ENCODE results near the gene PRRC2B.

The PRRC2B gene

DNA sequence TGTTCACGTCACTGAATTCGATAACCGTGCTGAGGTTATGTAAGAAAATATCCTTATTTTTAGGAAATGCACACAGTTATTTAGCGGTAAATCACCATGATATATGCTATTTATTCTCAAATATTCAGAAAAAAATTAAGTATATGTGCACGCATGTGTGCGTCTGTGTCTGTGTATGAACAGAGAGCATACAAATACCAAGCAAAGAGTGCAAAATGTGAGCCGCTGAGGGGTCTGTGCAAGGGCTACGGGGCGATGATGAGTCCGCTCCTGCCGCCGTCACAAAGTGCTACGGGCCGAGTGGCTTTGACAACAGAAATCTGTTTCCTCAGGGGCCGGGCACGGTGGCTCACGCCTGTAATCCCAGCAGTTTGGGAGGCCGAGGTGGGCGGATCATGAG, 144.1 kb downstream of the PRRC2B start:
- Histone ChIP-seq H3K4ac (ENCODE audit: low read depth, low read length) (no peak overlapping the region), H3K23ac (ENCODE audit: low read length) (no peak overlapping the region), H4K8ac (ENCODE audit: low read depth, low read length) (no peak overlapping the region), H3K18ac (ENCODE audit: low read length) (no peak overlapping the region), H3K36me3 (ENCODE audit: control insufficient read depth in 1 of 2, insufficient read depth in 2 of 2, low read length in 2 of 2) (no peaks in the 10 kb centered on the region), H3K9ac (ENCODE audit: low read length) (no peak overlapping the region), H3K79me1 (ENCODE audit: low read length) (no peaks in the 10 kb centered on the region), H3K79me2 (ENCODE audit: control insufficient read depth, insufficient read depth, low read length, poor library complexity) (no peaks in the 10 kb centered on the region), H4K12ac (ENCODE audit: low read depth, low read length) (no peak overlapping the region), H3K4me2 (ENCODE audit: low read length) (no peak overlapping the region), H3K27me3 (ENCODE audit: insufficient read depth, low read length) (no peaks in the 10 kb centered on the region), H4K91ac (ENCODE audit: low read depth, low read length) (no peak overlapping the region), H2BK120ac (ENCODE audit: insufficient read depth, low read length, poor library complexity) (no peak overlapping the region), H2AFZ (ENCODE audit: insufficient read depth, low read length, poor library complexity) (no peak overlapping the region), H2BK5ac (ENCODE audit: low read depth, low read length, poor library complexity) (no peak overlapping the region), H3K4me3 (ENCODE audit: low read depth, low read length) (no peak overlapping the region), H2BK12ac (ENCODE audit: low read length) (no peak overlapping the region), H3K9me3 (ENCODE audit: insufficient read depth, low read depth, low read length) (peaks cover 1% of the 10 kb centered on the region), H3K27ac (ENCODE audit: low read depth, low read length) (no peak overlapping the region), H3K4me1 (ENCODE audit: control insufficient read depth in 1 of 2, insufficient read depth in 2 of 2, low read length in 2 of 2) (no peaks in the 10 kb centered on the region), H2AK5ac (ENCODE audit: low read length) (no peak overlapping the region), H3K14ac (ENCODE audit: low read length) (no peak overlapping the region)
- WGBS (ENCODE audit: extremely low coverage, insufficient coverage, insufficient read length): no CpG with 5 or more reads among the region's 19 CpGs
- no peak for DNase-seq

DNA sequence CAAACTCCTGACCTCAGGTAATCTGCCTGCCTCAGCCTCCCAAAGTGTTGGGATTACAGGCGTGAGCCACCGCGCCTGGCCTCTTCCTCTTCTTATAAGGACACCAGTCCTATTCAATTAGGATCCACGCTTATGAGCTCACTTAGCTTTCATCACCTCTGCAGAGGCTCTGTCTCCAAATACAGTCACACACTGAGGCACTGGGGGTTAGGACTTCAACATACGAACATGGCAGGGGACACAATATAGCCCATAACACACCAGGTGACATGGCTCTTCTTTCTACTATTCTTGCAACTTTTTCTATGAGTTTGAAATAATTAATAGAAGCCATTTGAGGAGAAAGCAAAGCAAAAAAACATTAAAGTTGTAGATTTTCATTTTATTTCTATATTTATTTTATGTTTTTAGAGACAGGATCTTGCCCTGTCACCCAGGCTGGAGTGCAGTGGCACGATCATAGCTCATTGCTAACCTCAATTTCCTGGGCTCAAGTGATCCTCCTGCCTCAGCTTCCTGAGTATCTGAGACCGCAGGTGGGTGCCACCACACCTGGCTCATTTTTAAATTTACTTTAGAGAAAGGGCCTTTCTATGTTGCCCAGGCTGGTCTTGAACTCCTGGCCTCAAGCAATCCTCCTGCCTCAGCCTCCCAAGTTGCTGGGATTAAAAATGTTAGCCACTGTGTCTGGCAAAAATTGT, 145.5 kb downstream of the PRRC2B start:
- Histone ChIP-seq H3K14ac (ENCODE audit: low read length) (no peak overlapping the region), H3K36me3 (ENCODE audit: control insufficient read depth in 1 of 2, insufficient read depth in 2 of 2, low read length in 2 of 2) (no peaks in the 10 kb centered on the region), H4K8ac (ENCODE audit: low read depth, low read length) (no peak overlapping the region), H4K12ac (ENCODE audit: low read depth, low read length) (no peak overlapping the region), H4K91ac (ENCODE audit: low read depth, low read length) (no peak overlapping the region), H3K23ac (ENCODE audit: low read length) (no peak overlapping the region), H3K27me3 (ENCODE audit: insufficient read depth, low read length) (no peaks in the 10 kb centered on the region), H2AFZ (ENCODE audit: insufficient read depth, low read length, poor library complexity) (no peak overlapping the region), H3K79me1 (ENCODE audit: low read length) (no peaks in the 10 kb centered on the region), H2BK120ac (ENCODE audit: insufficient read depth, low read length, poor library complexity) (no peak overlapping the region), H3K9ac (ENCODE audit: low read length) (no peak overlapping the region), H3K4me2 (ENCODE audit: low read length) (no peak overlapping the region), H3K27ac (ENCODE audit: low read depth, low read length) (no peak overlapping the region), H3K79me2 (ENCODE audit: control insufficient read depth, insufficient read depth, low read length, poor library complexity) (no peaks in the 10 kb centered on the region), H2BK12ac (ENCODE audit: low read length) (no peak overlapping the region), H3K9me3 (ENCODE audit: insufficient read depth, low read depth, low read length) (peaks cover 5% of the 10 kb centered on the region), H3K4ac (ENCODE audit: low read depth, low read length) (no peak overlapping the region), H3K4me1 (ENCODE audit: control insufficient read depth in 1 of 2, insufficient read depth in 2 of 2, low read length in 2 of 2) (no peaks in the 10 kb centered on the region), H2BK5ac (ENCODE audit: low read depth, low read length, poor library complexity) (no peak overlapping the region), H2AK5ac (ENCODE audit: low read length) (no peak overlapping the region), H3K18ac (ENCODE audit: low read length) (no peak overlapping the region), H3K4me3 (ENCODE audit: low read depth, low read length) (no peak overlapping the region)
- DNase-seq: no peak
- WGBS (ENCODE audit: extremely low coverage, insufficient coverage, insufficient read length): no CpG with 5 or more reads among the region's 7 CpGs

DNA sequence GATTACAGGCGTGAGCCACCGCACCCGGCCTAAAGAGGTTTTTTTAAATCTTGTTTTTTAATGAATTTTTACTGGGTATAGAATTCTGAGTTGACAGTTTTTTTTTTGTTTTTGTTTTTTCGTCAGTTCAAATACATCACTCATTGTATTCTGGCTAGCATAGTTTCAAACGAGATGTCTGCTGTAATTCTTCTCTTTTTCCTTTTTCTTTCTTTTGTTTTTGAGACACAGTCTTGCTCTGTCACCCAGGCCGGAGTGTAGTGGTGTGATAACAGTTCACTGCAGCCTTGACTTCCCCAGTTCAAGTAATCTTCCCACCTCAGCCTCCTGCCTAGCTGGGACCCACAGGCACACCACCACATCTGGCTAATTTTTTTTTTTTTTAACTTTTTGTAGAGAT, 149.3 kb downstream of the PRRC2B start:
- no CpG with 5 or more reads among the region's 6 CpGs for WGBS (ENCODE audit: extremely low coverage, insufficient coverage, insufficient read length)
- no peak for DNase-seq
- H2AK5ac ChIP-seq (ENCODE audit: low read length): no peak overlapping the region

DNA sequence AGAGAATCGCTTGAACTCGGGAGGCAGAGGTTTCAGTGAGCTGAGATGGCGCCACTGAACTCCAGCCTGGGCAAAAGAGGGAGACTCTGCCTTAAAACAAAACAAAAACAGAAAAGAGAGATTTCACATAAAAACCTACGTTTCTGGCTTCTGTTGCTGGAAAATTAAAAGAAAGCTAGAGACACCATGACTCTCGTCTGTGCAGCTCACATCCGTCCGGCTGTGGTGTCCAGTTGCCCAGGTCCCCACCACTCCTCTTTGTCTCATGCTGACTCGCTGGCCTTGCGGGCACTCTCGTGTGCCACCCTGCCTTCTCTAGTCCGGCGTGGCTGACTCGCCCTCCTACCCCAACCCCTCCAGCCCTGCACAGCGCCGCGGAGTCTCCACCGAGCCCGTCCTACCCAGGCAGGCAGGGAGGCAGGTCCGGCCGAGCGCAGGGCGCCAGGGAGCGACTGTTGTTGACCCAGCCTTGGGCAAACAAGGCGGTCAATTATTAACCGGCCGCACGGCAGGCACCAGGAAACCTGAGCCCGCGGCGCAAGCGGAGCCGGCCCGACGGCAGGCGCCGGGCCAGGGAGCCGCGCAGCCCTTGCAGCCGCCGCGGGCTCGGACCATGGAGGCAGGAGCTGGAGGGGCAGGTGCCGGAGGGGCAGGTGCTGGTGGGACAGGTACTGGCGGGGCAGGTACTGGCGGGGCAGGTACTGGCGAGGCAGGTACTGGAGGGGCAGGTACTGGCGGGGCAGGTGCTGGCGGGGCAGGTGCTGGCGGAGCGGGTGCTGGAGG, 151.3 kb downstream of the PRRC2B start, which contains the start of gene PRRT1B:
TSS of gene PRRT1B (plus strand) at position 521 of the 783 bp plus-strand sequence. CDS start at position 614, 93 bp downstream.
- Histone ChIP-seq H3K23ac (ENCODE audit: low read length) (no peak within 1 kb of the TSS), H2BK12ac (ENCODE audit: low read length) (no peak within 1 kb of the TSS), H2BK5ac (ENCODE audit: low read depth, low read length, poor library complexity) (peak within 1 kb of the TSS; percentile 21), H3K79me2 (ENCODE audit: control insufficient read depth, insufficient read depth, low read length, poor library complexity) (no peaks in the 10 kb centered on the region), H3K36me3 (ENCODE audit: control insufficient read depth in 1 of 2, insufficient read depth in 2 of 2, low read length in 2 of 2) (no peaks in the 10 kb centered on the region), H2BK120ac (ENCODE audit: insufficient read depth, low read length, poor library complexity) (peak within 1 kb of the TSS; percentile 70), H4K91ac (ENCODE audit: low read depth, low read length) (peak within 1 kb of the TSS; percentile 50), H3K27ac (ENCODE audit: low read depth, low read length) (peak within 1 kb of the TSS; percentile 16), H3K18ac (ENCODE audit: low read length) (no peak within 1 kb of the TSS), H4K12ac (ENCODE audit: low read depth, low read length) (peak within 1 kb of the TSS; percentile 18), H3K27me3 (ENCODE audit: insufficient read depth, low read length) (peaks cover 2% of the 10 kb centered on the region), H3K4ac (ENCODE audit: low read depth, low read length) (no peak within 1 kb of the TSS), H4K8ac (ENCODE audit: low read depth, low read length) (peak within 1 kb of the TSS; percentile 2), H3K79me1 (ENCODE audit: low read length) (peaks cover 2% of the 10 kb centered on the region), H2AFZ (ENCODE audit: insufficient read depth, low read length, poor library complexity) (peak within 1 kb of the TSS; percentile 17), H3K9me3 (ENCODE audit: insufficient read depth, low read depth, low read length) (peaks cover 6% of the 10 kb centered on the region), H3K4me1 (ENCODE audit: control insufficient read depth in 1 of 2, insufficient read depth in 2 of 2, low read length in 2 of 2) (peaks cover 0 to 4% of the 10 kb centered on the region in 2 experiments), H2AK5ac (ENCODE audit: low read length) (no peak within 1 kb of the TSS), H3K9ac (ENCODE audit: low read length) (no peak within 1 kb of the TSS), H3K4me2 (ENCODE audit: low read length) (peak within 1 kb of the TSS; percentile 56), H3K14ac (ENCODE audit: low read length) (peak within 1 kb of the TSS; percentile 16), H3K4me3 (ENCODE audit: low read depth, low read length) (no peak within 1 kb of the TSS)
- peak; percentile 64 to 71 for DNase-seq
- WGBS (ENCODE audit: extremely low coverage, insufficient coverage, insufficient read length): no CpG with 5 or more reads among the region's 50 CpGs

More for the DNA sequence above, 149.3 kb downstream of the PRRC2B start:
- Histone ChIP-seq H2BK12ac (ENCODE audit: low read length) (no peak overlapping the region), H4K12ac (ENCODE audit: low read depth, low read length) (no peak overlapping the region), H2BK120ac (ENCODE audit: insufficient read depth, low read length, poor library complexity) (no peak overlapping the region), H3K4me1 (ENCODE audit: control insufficient read depth in 1 of 2, insufficient read depth in 2 of 2, low read length in 2 of 2) (peaks cover 0 to 4% of the 10 kb centered on the region in 2 experiments), H3K18ac (ENCODE audit: low read length) (no peak overlapping the region), H2BK5ac (ENCODE audit: low read depth, low read length, poor library complexity) (no peak overlapping the region), H3K79me1 (ENCODE audit: low read length) (peaks cover 2% of the 10 kb centered on the region), H3K27me3 (ENCODE audit: insufficient read depth, low read length) (peaks cover 2% of the 10 kb centered on the region), H3K79me2 (ENCODE audit: control insufficient read depth, insufficient read depth, low read length, poor library complexity) (no peaks in the 10 kb centered on the region), H3K4me2 (ENCODE audit: low read length) (no peak overlapping the region), H3K4me3 (ENCODE audit: low read depth, low read length) (no peak overlapping the region), H3K23ac (ENCODE audit: low read length) (no peak overlapping the region), H3K14ac (ENCODE audit: low read length) (no peak overlapping the region), H3K36me3 (ENCODE audit: control insufficient read depth in 1 of 2, insufficient read depth in 2 of 2, low read length in 2 of 2) (no peaks in the 10 kb centered on the region), H3K9ac (ENCODE audit: low read length) (no peak overlapping the region), H2AFZ (ENCODE audit: insufficient read depth, low read length, poor library complexity) (no peak overlapping the region), H4K8ac (ENCODE audit: low read depth, low read length) (no peak overlapping the region), H4K91ac (ENCODE audit: low read depth, low read length) (no peak overlapping the region), H3K27ac (ENCODE audit: low read depth, low read length) (no peak overlapping the region), H3K9me3 (ENCODE audit: insufficient read depth, low read depth, low read length) (peaks cover 6% of the 10 kb centered on the region), H3K4ac (ENCODE audit: low read depth, low read length) (no peak overlapping the region)
